DMS153 treated with DMSO at 0.1 percent for 48 hours (cell line): ENCODE data around the gene VTI1A.

Source experiments
- DNase-seq: peaks from one replicate; lab custom pipeline; 2025; ENCODE audit not compliant: unreplicated experiment; lab: John Stamatoyannopoulos, UW

Gene VTI1A

GRCh38 chr10:112503643-112504042, 56.6 kb downstream of the VTI1A start:
- no peak for DNase-seq

GRCh38 chr10:112507046-112507445, 60.0 kb downstream of the VTI1A start:
- no peak for DNase-seq

- no peak for DNase-seq
Measured at GRCh38 chr10:112507988-112508387, 61.0 kb downstream of the VTI1A start.

DNA sequence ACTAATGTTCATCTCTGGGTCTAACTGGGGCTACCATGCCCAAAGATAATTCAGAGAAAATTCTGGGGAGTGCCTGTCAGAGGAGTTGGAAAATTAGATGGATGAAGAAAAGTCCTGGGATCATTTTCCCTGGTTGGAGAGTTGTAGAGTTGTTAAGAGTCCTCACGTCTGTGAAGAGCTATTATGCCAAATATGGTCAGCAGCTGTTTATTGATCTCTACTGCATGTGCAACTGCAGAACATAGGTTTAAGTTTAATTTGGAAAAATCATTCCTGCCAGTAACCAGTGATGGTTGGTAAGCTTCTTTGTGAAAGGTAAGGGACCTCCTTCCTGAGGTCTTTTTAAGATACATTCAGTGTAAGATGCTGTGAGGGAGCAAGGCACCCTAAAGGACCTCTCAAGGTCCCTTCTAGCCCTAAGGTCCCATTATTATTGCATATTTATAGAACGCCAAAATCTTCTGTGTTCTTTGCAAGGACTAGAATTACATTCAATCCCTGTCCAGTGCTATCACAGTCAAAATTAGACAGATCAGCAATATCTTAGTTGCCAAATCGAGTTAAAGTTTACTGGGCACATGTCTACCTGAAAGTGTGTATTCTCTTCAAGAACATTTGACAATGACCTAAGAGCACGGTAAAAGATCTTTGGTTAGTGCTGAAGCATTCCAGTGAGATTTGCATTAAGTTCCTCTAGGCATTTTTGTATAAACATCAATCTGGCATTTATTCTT, 62.7 kb downstream of the VTI1A start:
- no peak for DNase-seq

DNA sequence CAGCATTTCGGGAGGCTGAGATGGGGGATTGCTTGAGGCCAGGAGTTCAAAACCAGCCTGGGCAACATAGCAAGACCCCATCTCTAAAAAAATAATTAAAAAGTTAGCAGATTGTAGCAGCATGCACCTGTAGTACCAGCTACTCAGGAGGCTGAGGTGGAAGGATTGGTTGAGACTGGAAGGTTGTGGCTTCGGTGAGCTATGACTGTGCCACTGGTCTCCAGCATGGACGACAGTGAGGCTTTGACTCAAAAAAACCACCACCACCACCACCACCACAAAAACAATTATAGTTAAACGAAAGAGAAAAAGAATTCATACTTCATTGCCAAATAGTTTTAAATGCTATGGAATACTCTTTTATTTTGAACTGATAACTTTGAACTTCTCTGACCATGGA, 63.4 kb downstream of the VTI1A start:
- no peak for DNase-seq

DNA sequence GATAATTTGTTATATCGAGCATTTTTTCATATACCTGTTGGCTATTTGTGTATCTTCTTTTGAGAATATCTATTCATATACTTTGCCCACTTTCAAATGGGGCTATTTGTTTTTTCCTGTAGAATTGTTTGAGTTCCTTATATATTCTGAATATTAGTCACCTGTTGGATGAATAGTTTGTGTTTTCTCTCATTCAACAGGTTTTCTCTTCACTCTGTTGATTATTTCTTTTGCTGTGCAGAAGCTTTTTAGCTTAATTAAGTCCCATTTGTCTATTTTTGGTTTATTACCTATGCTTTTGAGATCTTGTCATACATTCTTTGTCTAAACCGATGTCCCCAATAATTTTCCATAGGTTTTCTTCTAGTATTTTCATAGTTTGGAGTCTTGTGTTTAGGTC, 65.3 kb downstream of the VTI1A start:
- no peak for DNase-seq

- DNase-seq = no peak
Measured at GRCh38 chr10:112515126-112515525, 68.1 kb downstream of the VTI1A start.

GRCh38 chr10:112515852-112516251, 68.8 kb downstream of the VTI1A start:
- DNase-seq = no peak

DNA sequence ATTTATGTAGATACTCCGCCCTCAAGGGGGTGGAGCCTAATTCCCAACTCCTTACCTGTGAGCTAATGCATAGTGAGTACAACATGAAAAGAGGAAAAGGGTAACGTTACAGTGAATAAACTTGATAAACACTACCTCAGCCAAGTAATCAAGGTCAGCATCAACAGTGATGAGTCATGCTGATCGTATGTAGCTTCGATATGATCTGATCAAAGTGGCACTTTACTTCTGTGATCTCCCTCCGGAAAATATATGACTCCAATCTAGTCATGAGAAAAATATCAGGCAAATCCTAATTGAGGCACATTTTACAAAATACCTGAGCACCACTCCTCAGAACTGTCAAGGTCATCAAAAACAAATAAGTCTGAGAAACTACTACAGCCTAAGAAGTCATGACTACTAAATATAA, 70.4 kb downstream of the VTI1A start:
- no peak for DNase-seq

GRCh38 chr10:112519133-112519761, 72.2 kb downstream of the VTI1A start:
- no peak for DNase-seq

DNA sequence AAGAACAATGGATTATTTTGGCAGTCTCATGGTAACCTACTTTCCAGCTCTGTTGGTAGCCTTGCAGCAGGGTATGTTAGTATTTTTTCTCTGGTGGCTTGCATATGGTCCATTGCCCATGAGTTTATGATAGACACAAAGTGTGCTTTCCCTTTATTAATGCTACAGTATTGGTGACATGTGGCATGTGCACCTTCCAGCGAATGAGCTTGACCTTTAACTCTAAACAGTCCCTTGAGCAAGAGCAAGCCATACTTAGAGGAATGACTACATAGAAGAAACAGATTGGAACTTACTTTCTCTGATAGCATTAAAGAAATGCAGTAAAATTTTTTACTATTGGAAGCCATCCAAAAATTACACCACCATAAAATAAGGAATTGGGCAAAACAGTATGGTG, 73.9 kb downstream of the VTI1A start:
- no peak for DNase-seq

GRCh38 chr10:112524641-112525040, 77.6 kb downstream of the VTI1A start:
- DNase-seq = no peak

GRCh38 chr10:112525200-112525599, 78.2 kb downstream of the VTI1A start:
- no peak for DNase-seq

- no peak for DNase-seq
Measured at GRCh38 chr10:112526139-112526538, 79.1 kb downstream of the VTI1A start.

DNA sequence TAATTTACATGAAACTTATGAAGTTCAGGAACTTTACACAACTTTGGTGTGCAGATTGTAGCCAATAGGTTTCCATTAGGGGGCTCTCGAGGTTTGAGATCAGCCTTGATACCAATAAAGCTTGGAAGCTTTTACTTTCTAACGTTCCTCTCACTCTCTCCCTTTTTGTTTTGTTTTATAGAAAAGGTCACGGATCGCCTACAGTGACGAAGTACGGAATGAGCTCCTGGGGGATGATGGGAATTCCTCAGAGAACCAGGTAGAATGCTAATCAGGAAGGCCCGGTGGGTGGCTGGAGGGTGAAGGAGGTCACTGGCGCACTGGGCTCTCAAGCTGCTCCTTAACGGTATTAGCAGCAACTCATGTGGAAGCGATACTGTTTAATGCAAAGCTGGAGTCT, 79.9 kb downstream of the VTI1A start:
- DNase-seq = no peak

- DNase-seq = no peak
Measured at GRCh38 chr10:112528235-112528634, 81.2 kb downstream of the VTI1A start.

GRCh38 chr10:112531421-112531820, 84.4 kb downstream of the VTI1A start:
- no peak for DNase-seq

- no peak for DNase-seq
Measured at GRCh38 chr10:112532189-112532588, 85.2 kb downstream of the VTI1A start.

- no peak for DNase-seq
Measured at GRCh38 chr10:112532956-112533355, 85.9 kb downstream of the VTI1A start.

DNA sequence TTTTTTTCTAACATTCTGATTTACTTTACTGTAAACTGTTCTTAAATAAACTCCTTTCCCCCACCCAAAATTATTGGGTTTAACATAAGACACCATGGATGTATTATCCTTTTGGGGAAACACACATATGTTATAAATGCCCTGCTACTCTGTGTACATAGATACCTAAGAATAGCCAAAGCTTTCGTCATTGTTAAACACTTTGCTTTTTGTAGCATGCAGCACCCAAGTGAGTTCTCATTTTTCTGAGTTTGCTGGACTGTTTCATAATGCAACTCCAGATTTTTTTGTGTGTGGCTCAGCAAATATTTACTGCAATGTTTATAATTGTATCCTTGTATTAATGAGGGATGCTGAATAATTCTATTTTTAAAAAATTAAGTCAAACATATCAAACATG, 86.9 kb downstream of the VTI1A start:
- DNase-seq = no peak

GRCh38 chr10:112535531-112535951, 88.5 kb downstream of the VTI1A start:
- no peak for DNase-seq

GRCh38 chr10:112536663-112537062, 89.6 kb downstream of the VTI1A start:
- DNase-seq = no peak

DNA sequence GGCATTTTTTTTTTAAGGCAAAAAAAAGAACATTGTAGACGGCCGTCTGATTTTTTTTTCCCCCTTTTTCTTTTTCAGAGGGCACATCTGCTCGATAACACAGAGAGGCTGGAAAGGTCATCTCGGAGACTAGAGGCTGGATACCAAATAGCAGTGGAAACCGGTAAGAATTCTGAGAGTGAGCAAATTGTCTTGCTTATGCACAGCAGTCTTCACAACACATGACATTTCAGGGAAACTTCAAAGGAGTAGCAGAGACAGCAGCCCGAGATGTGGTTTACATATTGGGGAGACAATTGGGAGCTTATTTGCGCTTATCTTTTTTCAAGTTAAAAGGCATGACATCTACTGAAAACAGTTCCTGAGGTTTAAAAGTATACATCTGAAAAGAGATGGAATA, 91.2 kb downstream of the VTI1A start:
- no peak for DNase-seq
